Esophagus squamous epithelium (tissue), 4 donors: ENCODE results near the gene JARID2.

ENCODE experiments used
- POLR2A ChIP-seq, 4 donors: fragments of 450-650 bp; IDR thresholded peaks; one replicate each; pipeline ENCODE4 v1.6.1; 2017; ENCODE audit warnings: antibody characterized with exemption in 4 of 4, mild to moderate bottlenecking in 4 of 4, moderate library complexity in 3 of 4
- TF ChIP-seq, protein P1 (sequence below), 6 experiments: fragments of 450-650 bp in 4 of 6; fragments of 200-600 bp in 2 of 6; sonication (generic) in 2 of 6; IDR thresholded peaks; one replicate each; pipeline ENCODE4 v1.5.1; 2016 to 2019; ENCODE audit warnings: antibody characterized with exemption in 6 of 6, mild to moderate bottlenecking in 4 of 6, moderate library complexity in 4 of 6

DNA sequence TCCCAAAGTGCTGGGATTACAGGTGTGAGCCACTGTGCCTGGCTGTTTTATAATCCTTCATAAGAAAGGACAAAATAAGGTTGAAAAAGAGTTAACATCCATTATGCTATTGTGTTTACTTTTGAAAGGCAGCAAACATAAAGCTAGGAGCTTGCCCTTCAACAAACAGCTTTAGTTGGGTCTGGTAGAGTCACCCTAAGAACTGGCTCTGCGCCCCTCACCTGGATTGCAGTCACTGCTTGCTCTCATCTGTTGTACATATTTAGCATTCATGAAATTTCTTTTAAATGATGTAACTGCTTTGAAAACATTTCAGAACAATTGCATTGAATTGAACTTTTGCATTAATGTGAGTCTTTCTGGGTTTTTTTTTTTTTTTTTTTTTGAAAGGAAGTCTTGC is 38.9 kb downstream of the JARID2 start:
- no peak for TF ChIP-seq POLR2A (IDR thresholded peaks at IDR 0.05)
- TF ChIP-seq, protein P1, sequence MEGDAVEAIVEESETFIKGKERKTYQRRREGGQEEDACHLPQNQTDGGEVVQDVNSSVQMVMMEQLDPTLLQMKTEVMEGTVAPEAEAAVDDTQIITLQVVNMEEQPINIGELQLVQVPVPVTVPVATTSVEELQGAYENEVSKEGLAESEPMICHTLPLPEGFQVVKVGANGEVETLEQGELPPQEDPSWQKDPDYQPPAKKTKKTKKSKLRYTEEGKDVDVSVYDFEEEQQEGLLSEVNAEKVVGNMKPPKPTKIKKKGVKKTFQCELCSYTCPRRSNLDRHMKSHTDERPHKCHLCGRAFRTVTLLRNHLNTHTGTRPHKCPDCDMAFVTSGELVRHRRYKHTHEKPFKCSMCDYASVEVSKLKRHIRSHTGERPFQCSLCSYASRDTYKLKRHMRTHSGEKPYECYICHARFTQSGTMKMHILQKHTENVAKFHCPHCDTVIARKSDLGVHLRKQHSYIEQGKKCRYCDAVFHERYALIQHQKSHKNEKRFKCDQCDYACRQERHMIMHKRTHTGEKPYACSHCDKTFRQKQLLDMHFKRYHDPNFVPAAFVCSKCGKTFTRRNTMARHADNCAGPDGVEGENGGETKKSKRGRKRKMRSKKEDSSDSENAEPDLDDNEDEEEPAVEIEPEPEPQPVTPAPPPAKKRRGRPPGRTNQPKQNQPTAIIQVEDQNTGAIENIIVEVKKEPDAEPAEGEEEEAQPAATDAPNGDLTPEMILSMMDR (IDR thresholded peaks at IDR 0.05), result no peak
